Measurements from ENCODE around the gene ANKEF1. TPM values are rescaled to one million over a fixed set of nuclear protein-coding genes. Genes with fewer than 3 reads are reported as not detected.

ANKEF1 gene
- total RNA-seq, 1 donor: 0.84 TPM

- Histone ChIP-seq H3K4me3 (ENCODE audit: low read length) (no peak overlapping the region), H3K27me3 (ENCODE audit: insufficient read depth, low read length) (peaks cover 3% of the 10 kb centered on the region), H3K4me1 (ENCODE audit: insufficient read depth, low read length) (no peaks in the 10 kb centered on the region), H3K9me3 (ENCODE audit: low read depth, low read length) (no peaks in the 10 kb centered on the region)
These were observed 26.9 kb downstream of the ANKEF1 start for GRCh38 chr20:10061641-10062040.

GRCh38 chr20:10063482-10063881, 28.7 kb downstream of the ANKEF1 start:
- Histone ChIP-seq H3K4me1 (ENCODE audit: insufficient read depth, low read length) (no peaks in the 10 kb centered on the region), H3K9me3 (ENCODE audit: low read depth, low read length) (no peaks in the 10 kb centered on the region), H3K4me3 (ENCODE audit: low read length) (no peak overlapping the region), H3K27me3 (ENCODE audit: insufficient read depth, low read length) (peaks cover 6% of the 10 kb centered on the region)

GRCh38 chr20:10064611-10065010, 29.8 kb downstream of the ANKEF1 start:
- H3K27me3 ChIP-seq (ENCODE audit: insufficient read depth, low read length): peaks cover 6% of the 10 kb centered on the region
- H3K9me3 ChIP-seq (ENCODE audit: low read depth, low read length): no peaks in the 10 kb centered on the region
- H3K4me1 ChIP-seq (ENCODE audit: insufficient read depth, low read length): no peaks in the 10 kb centered on the region

GRCh38 chr20:10065154-10065833, 30.5 kb downstream of the ANKEF1 start:
- Histone ChIP-seq H3K4me1 (ENCODE audit: insufficient read depth, low read length) (no peaks in the 10 kb centered on the region), H3K4me3 (ENCODE audit: low read length) (no peak overlapping the region), H3K27me3 (ENCODE audit: insufficient read depth, low read length) (peaks cover 9% of the 10 kb centered on the region), H3K9me3 (ENCODE audit: low read depth, low read length) (no peaks in the 10 kb centered on the region)

More at GRCh38 chr20:10064611-10065010, 29.8 kb downstream of the ANKEF1 start:
- no peak overlapping the region for H3K4me3 ChIP-seq (ENCODE audit: low read length)

GRCh38 chr20:10067321-10067720, 32.5 kb downstream of the ANKEF1 start:
- Histone ChIP-seq H3K27me3 (ENCODE audit: insufficient read depth, low read length) (peaks cover 9% of the 10 kb centered on the region), H3K4me1 (ENCODE audit: insufficient read depth, low read length) (no peaks in the 10 kb centered on the region), H3K9me3 (ENCODE audit: low read depth, low read length) (no peaks in the 10 kb centered on the region), H3K4me3 (ENCODE audit: low read length) (no peak overlapping the region)

DNA sequence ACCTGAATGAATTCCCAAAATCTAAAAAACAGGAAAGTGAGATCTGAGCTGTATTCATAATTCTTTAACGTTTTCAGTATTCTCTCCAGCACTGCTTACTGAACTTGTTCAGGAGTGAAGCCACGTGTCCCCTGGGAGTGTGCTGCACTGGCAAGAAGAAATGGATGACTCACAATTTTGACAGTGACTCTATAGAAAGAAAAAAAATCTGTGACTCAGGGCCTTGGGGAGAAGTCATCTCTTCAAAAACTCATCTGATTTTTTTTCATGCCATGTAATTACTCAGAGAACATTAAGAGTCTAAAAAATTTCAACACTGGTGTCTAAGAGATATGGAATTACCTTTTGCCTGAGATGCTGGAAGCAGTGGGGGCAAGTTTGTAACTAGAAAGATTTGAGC, 39.7 kb downstream of the ANKEF1 start:
- Histone ChIP-seq H3K4me1 (ENCODE audit: insufficient read depth, low read length) (no peaks in the 10 kb centered on the region), H3K9me3 (ENCODE audit: low read depth, low read length) (no peaks in the 10 kb centered on the region), H3K27me3 (ENCODE audit: insufficient read depth, low read length) (peaks cover 2% of the 10 kb centered on the region), H3K4me3 (ENCODE audit: low read length) (no peak overlapping the region)

DNA sequence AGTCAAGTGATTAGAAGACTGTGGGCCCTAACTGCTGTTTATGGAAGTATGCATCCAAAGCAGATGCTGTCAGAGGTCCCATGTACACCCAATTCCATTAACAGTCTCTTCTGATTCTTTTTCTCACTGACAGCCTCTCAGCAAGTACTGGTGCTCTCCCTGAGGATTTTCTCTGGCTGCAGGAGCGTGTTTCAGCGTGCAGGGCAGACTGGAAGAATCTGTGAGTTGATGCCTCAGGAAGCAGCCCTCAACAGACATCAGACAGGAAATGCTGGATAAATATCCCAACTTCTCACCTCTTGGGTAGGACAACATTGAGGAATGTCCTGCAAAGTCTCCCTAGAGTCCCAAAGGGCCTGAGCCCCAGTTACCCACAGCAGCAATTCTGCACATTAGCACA, 40.8 kb downstream of the ANKEF1 start:
- no peaks in the 10 kb centered on the region for H3K9me3 ChIP-seq (ENCODE audit: low read depth, low read length)
- no peaks in the 10 kb centered on the region for H3K4me1 ChIP-seq (ENCODE audit: insufficient read depth, low read length)
- H3K4me3 ChIP-seq (ENCODE audit: low read length): no peak overlapping the region
- no peaks in the 10 kb centered on the region for H3K27me3 ChIP-seq (ENCODE audit: insufficient read depth, low read length)

- Histone ChIP-seq H3K9me3 (ENCODE audit: low read depth, low read length) (no peaks in the 10 kb centered on the region), H3K27me3 (ENCODE audit: insufficient read depth, low read length) (no peaks in the 10 kb centered on the region), H3K4me1 (ENCODE audit: insufficient read depth, low read length) (no peaks in the 10 kb centered on the region), H3K4me3 (ENCODE audit: low read length) (no peak overlapping the region)
These were observed 41.6 kb downstream of the ANKEF1 start for GRCh38 chr20:10076126-10077080.

DNA sequence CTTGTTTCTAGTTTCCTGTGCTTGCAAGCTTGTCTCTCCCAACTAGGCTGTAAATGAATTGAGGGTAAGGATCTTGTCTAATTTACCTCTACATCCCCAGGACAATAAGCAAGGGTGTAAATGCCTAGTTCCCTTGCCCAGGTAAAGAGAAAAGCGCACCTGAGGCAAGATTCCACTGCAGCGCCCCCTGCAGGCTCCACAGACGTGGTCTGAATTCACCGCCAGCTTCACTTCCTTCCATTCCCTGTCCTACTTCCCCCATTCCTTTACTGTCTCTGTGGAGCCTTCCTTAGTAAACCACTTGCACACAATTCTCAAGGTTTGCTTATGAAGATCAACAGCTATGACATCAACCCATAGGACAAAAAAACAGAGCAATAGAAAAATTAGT, 42.3 kb downstream of the ANKEF1 start:
- Histone ChIP-seq H3K27me3 (ENCODE audit: insufficient read depth, low read length) (no peaks in the 10 kb centered on the region), H3K9me3 (ENCODE audit: low read depth, low read length) (no peaks in the 10 kb centered on the region), H3K4me1 (ENCODE audit: insufficient read depth, low read length) (no peaks in the 10 kb centered on the region), H3K4me3 (ENCODE audit: low read length) (no peak overlapping the region)

DNA sequence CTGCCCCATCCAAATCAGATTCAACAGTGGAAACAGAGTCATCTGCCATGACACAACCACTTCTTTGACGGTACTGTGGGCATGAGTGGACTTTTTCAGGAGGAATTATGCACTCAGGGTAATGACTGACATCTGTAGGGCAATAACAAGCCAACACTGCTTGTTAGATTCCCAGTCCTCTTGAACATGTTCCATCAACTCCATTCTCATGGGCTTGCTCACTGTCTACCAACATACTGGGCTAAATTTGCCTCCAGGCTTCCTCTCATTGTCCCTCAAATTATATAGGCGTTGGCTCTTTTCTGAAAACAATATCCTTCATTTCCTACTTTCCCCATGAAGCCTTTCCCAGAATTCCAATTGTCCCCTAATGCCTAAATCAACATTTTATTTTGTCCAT, 43.1 kb downstream of the ANKEF1 start:
- Histone ChIP-seq H3K4me3 (ENCODE audit: low read length) (no peak overlapping the region), H3K4me1 (ENCODE audit: insufficient read depth, low read length) (no peaks in the 10 kb centered on the region), H3K9me3 (ENCODE audit: low read depth, low read length) (no peaks in the 10 kb centered on the region), H3K27me3 (ENCODE audit: insufficient read depth, low read length) (no peaks in the 10 kb centered on the region)

DNA sequence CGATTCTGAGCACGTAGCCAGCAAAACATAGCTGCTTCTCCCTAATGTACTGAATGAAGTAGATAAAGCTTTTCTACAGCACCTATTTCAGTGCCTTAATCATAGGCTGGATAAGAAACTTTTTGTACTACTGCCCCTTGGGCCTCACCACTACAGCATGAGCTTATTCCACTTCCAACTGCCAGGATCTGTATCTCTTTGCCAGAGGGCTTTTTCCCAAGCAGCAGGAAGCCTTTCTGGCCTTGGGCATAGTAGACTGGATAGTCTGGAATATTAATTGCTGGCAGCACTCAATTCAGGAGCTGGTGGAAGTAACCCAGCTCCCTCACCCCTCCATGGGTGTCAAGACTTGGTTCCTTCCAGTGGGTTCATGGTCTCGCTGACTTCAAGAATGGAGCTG, 43.6 kb downstream of the ANKEF1 start:
- no peaks in the 10 kb centered on the region for H3K27me3 ChIP-seq (ENCODE audit: insufficient read depth, low read length)
- H3K9me3 ChIP-seq (ENCODE audit: low read depth, low read length): no peaks in the 10 kb centered on the region
- H3K4me3 ChIP-seq (ENCODE audit: low read length): no peak overlapping the region
- no peaks in the 10 kb centered on the region for H3K4me1 ChIP-seq (ENCODE audit: insufficient read depth, low read length)

GRCh38 chr20:10079964-10080363, 45.2 kb downstream of the ANKEF1 start:
- no peaks in the 10 kb centered on the region for H3K27me3 ChIP-seq (ENCODE audit: insufficient read depth, low read length)
- no peaks in the 10 kb centered on the region for H3K4me1 ChIP-seq (ENCODE audit: insufficient read depth, low read length)
- H3K9me3 ChIP-seq (ENCODE audit: low read depth, low read length): no peaks in the 10 kb centered on the region
- H3K4me3 ChIP-seq (ENCODE audit: low read length): no peak overlapping the region

GRCh38 chr20:10080574-10080973, 45.8 kb downstream of the ANKEF1 start:
- Histone ChIP-seq H3K27me3 (ENCODE audit: insufficient read depth, low read length) (no peaks in the 10 kb centered on the region), H3K4me3 (ENCODE audit: low read length) (no peak overlapping the region), H3K9me3 (ENCODE audit: low read depth, low read length) (no peaks in the 10 kb centered on the region), H3K4me1 (ENCODE audit: insufficient read depth, low read length) (no peaks in the 10 kb centered on the region)

DNA sequence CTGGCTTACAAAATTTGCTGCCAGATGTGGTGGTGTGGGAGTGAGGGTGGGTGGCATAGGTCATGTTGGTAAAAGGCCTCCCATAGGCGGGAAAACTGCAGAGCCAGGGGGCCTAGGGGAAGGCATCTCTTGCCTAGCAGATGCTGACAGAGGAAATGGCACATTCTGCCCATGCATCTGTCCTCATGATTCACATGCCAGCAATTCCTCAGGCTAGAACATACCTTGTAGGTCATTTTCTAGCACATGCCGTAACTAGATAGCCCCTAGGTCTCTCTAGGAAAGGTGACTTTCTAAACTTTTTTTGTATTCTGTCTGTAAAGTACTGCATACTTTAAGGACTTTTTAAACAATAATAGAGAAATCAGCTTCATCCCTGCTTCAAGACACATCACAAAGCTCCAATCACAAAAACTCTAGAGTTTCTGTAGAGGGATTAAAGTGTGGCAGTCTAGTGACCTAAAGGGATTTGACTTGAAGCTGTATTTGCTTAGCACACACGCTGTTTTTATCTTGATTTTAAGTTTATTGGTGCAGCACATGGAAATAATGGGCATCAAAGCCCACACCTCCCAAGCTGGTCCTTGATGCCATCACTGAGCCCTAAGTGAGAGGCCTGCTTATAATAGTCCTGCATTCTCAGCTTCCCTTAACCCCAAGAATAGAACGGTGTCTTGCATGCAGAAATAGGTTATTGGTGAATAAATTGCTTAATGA, 55.2 kb downstream of the ANKEF1 start:
- H3K27me3 ChIP-seq (ENCODE audit: insufficient read depth, low read length): no peaks in the 10 kb centered on the region
- no peak overlapping the region for H3K4me3 ChIP-seq (ENCODE audit: low read length)
- H3K9me3 ChIP-seq (ENCODE audit: low read depth, low read length): no peaks in the 10 kb centered on the region
- H3K4me1 ChIP-seq (ENCODE audit: insufficient read depth, low read length): no peaks in the 10 kb centered on the region

- no peaks in the 10 kb centered on the region for H3K9me3 ChIP-seq (ENCODE audit: low read depth, low read length)
These were observed 55.9 kb downstream of the ANKEF1 start for GRCh38 chr20:10090588-10091166.

More at GRCh38 chr20:10090588-10091166, 55.9 kb downstream of the ANKEF1 start:
- H3K4me1 ChIP-seq (ENCODE audit: insufficient read depth, low read length): no peaks in the 10 kb centered on the region
- H3K4me3 ChIP-seq (ENCODE audit: low read length): no peak overlapping the region
- no peaks in the 10 kb centered on the region for H3K27me3 ChIP-seq (ENCODE audit: insufficient read depth, low read length)
